Neural progenitor cell (in vitro differentiated cells): ENCODE data around the gene PIGK.

ENCODE experiments used
- CTCF ChIP-seq: fragments of 200-600 bp; sonication (generic); IDR thresholded peaks from 2 replicates; pipeline ENCODE4 v1.5.1; 2017; ENCODE audit warnings: antibody characterized with exemption, mild to moderate bottlenecking
- EZH2 ChIP-seq: fragments of 200-600 bp; sonication (generic); IDR thresholded peaks from 2 replicates; pipeline ENCODE4 v1.6.1; 2017; ENCODE audit warnings: antibody characterized with exemption, mild to moderate bottlenecking, moderate library complexity
- EZH2phosphoT487 ChIP-seq: fragments of 200-600 bp; sonication (generic); IDR thresholded peaks from 2 replicates; pipeline ENCODE4 v1.6.1; 2017; ENCODE audit warnings: antibody characterized with exemption

- TF ChIP-seq EZH2 = no peak
- TF ChIP-seq CTCF = no peak
- TF ChIP-seq EZH2phosphoT487 = no peak
These were observed 15.7 kb upstream of the PIGK start for GRCh38 chr1:77234943-77235342.
